H9 (cell line): ENCODE measurements around the gene TNRC6A. TPM values are rescaled to one million over a fixed set of nuclear protein-coding genes. Genes with fewer than 3 reads are reported as not detected.

Experiments
- DNase-seq: peaks from one replicate; pipeline ENCODE4 v3.0.0-alpha.2; 2017
- H2AFZ ChIP-seq: one replicate; pipeline ENCODE4 v1.6.1; 2013; ENCODE audit warnings: mild to moderate bottlenecking, low read length, control low read depth, moderate library complexity
- H2AK5ac ChIP-seq: 2 replicates; pipeline ENCODE4 v1.6.1; 2013; ENCODE audit warnings: low read length, control low read depth, mixed read lengths; ENCODE audit not compliant: insufficient read length
- H2BK120ac ChIP-seq: one replicate; pipeline ENCODE4 v1.6.1; 2013; ENCODE audit warnings: low read depth, mild to moderate bottlenecking, low read length, control low read depth, inconsistent platforms; ENCODE audit not compliant: poor library complexity, severe bottlenecking
- H2BK12ac ChIP-seq: 2 replicates; pipeline ENCODE4 v1.6.1; 2013; ENCODE audit warnings: low read length, control low read depth, mixed read lengths, low read depth; ENCODE audit not compliant: insufficient read length
- H2BK15ac ChIP-seq: 2 replicates; pipeline ENCODE4 v1.6.1; 2013; ENCODE audit warnings: low read depth, low read length, control low read depth
- H2BK20ac ChIP-seq: one replicate; pipeline ENCODE4 v1.6.1; 2013; ENCODE audit warnings: low read depth, mild to moderate bottlenecking, low read length, control low read depth, inconsistent platforms; ENCODE audit not compliant: poor library complexity, severe bottlenecking
- H2BK5ac ChIP-seq: 2 replicates; pipeline ENCODE4 v1.6.1; 2013; ENCODE audit warnings: low read length, control low read depth, mixed read lengths; ENCODE audit not compliant: insufficient read length
- H3K14ac ChIP-seq: 2 replicates; pipeline ENCODE4 v1.6.1; 2013; ENCODE audit warnings: low read length, control low read depth; ENCODE audit not compliant: insufficient read depth
- H3K18ac ChIP-seq: 2 replicates; pipeline ENCODE4 v1.6.1; 2013; ENCODE audit warnings: low read depth, mild to moderate bottlenecking, mixed read lengths, low read length, control low read depth; ENCODE audit not compliant: insufficient read length
- H3K23ac ChIP-seq: 2 replicates; pipeline ENCODE4 v1.6.1; 2013; ENCODE audit warnings: low read length, control low read depth, mixed read lengths, low read depth; ENCODE audit not compliant: insufficient read length
- H3K23me2 ChIP-seq: 2 replicates; pipeline ENCODE4 v1.6.1; 2013; ENCODE audit warnings: low read depth, mild to moderate bottlenecking, mixed read lengths, low read length, control low read depth; ENCODE audit not compliant: insufficient read length, poor library complexity, severe bottlenecking
- H3K27ac ChIP-seq: 2 replicates; pipeline ENCODE4 v1.5.1; 2013; ENCODE audit warnings: low read length, control low read depth, mixed read lengths, low read depth; ENCODE audit not compliant: insufficient read length
- H3K27me3 ChIP-seq: 2 replicates; pipeline ENCODE4 v1.6.1; 2013; ENCODE audit warnings: low read length, control low read depth, inconsistent platforms; ENCODE audit not compliant: insufficient read depth
- H3K4ac ChIP-seq: 2 replicates; pipeline ENCODE4 v1.6.1; 2013; ENCODE audit warnings: low read depth, mild to moderate bottlenecking, control low read depth, inconsistent platforms, low read length, moderate library complexity
- H3K4me1 ChIP-seq: 2 replicates; pipeline ENCODE4 v1.6.1; 2013; ENCODE audit warnings: low read length, control low read depth, inconsistent platforms; ENCODE audit not compliant: insufficient read depth
- H3K4me2 ChIP-seq: 2 replicates; pipeline ENCODE4 v1.6.1; 2013; ENCODE audit warnings: low read length, control low read depth, mixed read lengths; ENCODE audit not compliant: insufficient read length, insufficient read depth
- H3K56ac ChIP-seq: 2 replicates; pipeline ENCODE4 v1.6.1; 2013; ENCODE audit warnings: low read depth, mild to moderate bottlenecking, mixed read lengths, low read length, control low read depth; ENCODE audit not compliant: insufficient read length
- H3K79me1 ChIP-seq: 2 replicates; pipeline ENCODE4 v1.6.1; 2013; ENCODE audit warnings: low read depth, mild to moderate bottlenecking, moderate library complexity, low read length, control low read depth, inconsistent platforms; ENCODE audit not compliant: insufficient read depth, poor library complexity, severe bottlenecking
- H3K79me2 ChIP-seq: 2 replicates; pipeline ENCODE4 v1.6.1; 2013; ENCODE audit warnings: low read length, control low read depth, inconsistent platforms; ENCODE audit not compliant: insufficient read depth
- H3K9ac ChIP-seq: 2 replicates; pipeline ENCODE4 v1.6.1; 2013; ENCODE audit warnings: low read length, control low read depth, mixed read lengths; ENCODE audit not compliant: insufficient read length; ENCODE audit errors: extremely low read depth
- H3K9me3 ChIP-seq: one replicate; pipeline ENCODE4 v1.6.1; 2013; ENCODE audit warnings: low read depth, low read length, inconsistent platforms; ENCODE audit not compliant: control insufficient read depth
- H3T11ph ChIP-seq: one replicate; pipeline ENCODE4 v1.6.1; 2013; ENCODE audit warnings: mild to moderate bottlenecking, low read length, control low read depth, inconsistent platforms
- H4K20me1 ChIP-seq: one replicate; pipeline ENCODE4 v1.6.1; 2013; ENCODE audit not compliant: control insufficient read depth, insufficient read length, insufficient read depth
- H4K5ac ChIP-seq: 2 replicates; pipeline ENCODE4 v1.6.1; 2013; ENCODE audit warnings: low read depth, mild to moderate bottlenecking, mixed read lengths, low read length, control low read depth; ENCODE audit not compliant: insufficient read length
- H4K8ac ChIP-seq: replicated peaks from 2 replicates; pipeline ENCODE4 v1.6.1; 2013; ENCODE audit warnings: low read length, control low read depth, mixed read lengths, low read depth; ENCODE audit not compliant: insufficient read length
- H4K91ac ChIP-seq: 2 replicates; pipeline ENCODE4 v1.6.1; 2013; ENCODE audit warnings: low read depth, mild to moderate bottlenecking, moderate library complexity, mixed read lengths, low read length, control low read depth; ENCODE audit not compliant: insufficient read length
- H3K27ac Mint-ChIP-seq, 3 experiments: 2 replicates in 2 of 3; 3 replicates in 1 of 3; pipeline ENCODE4 v1.8.0; 2020 to 2021; ENCODE audit warnings: mixed read lengths in 3 of 3, mild to moderate bottlenecking in 1 of 3, moderate library complexity in 1 of 3
- H3K27me3 Mint-ChIP-seq: 2 replicates; pipeline ENCODE4 v1.8.0; 2021; ENCODE audit warnings: low read depth, mild to moderate bottlenecking, moderate library complexity, mixed read lengths
- H3K36me3 Mint-ChIP-seq, 3 experiments: 2 replicates in 2 of 3; 3 replicates in 1 of 3; pipeline ENCODE4 v1.8.0; 2020 to 2021; ENCODE audit warnings: low read depth in 3 of 3, mixed read lengths in 3 of 3; ENCODE audit not compliant: insufficient read depth in 1 of 3
- H3K4me1 Mint-ChIP-seq, 2 experiments: 2 replicates each; pipeline ENCODE4 v1.8.0; 2020; ENCODE audit warnings: mixed read lengths in 2 of 2
- H3K4me3 Mint-ChIP-seq, 2 experiments: 2 replicates in 1 of 2; 3 replicates in 1 of 2; pipeline ENCODE4 v1.8.0; 2020 to 2021; ENCODE audit warnings: mild to moderate bottlenecking in 2 of 2, mixed read lengths in 2 of 2, moderate library complexity in 1 of 2
- H3K9me3 Mint-ChIP-seq, 2 experiments: 2 replicates in 1 of 2; 3 replicates in 1 of 2; pipeline ENCODE4 v1.8.0; 2020; ENCODE audit warnings: mild to moderate bottlenecking in 2 of 2, mixed read lengths in 2 of 2, moderate library complexity in 1 of 2
- CTCF ChIP-seq: fragments of 200-600 bp; sonication (generic); conservative IDR thresholded peaks from 3 replicates; pipeline ENCODE4 v1.8.0; 2021; ENCODE audit warnings: antibody characterized with exemption, mild to moderate bottlenecking
- WGBS: extraction: QIAGEN DNeasy Blood & Tissue Kit; methylation state at CpG from one replicate; pipeline ENCODE4 v1.1.7; 2013; ENCODE audit warnings: missing lambda C conversion rate, low lambda C conversion rate, mixed read lengths; ENCODE audit not compliant: insufficient read length; ENCODE audit errors: extremely low coverage; 5-methylcytosine and 5-hydroxymethylcytosine counted together
- total RNA-seq: library from RNA; stranded (reverse); gene quantifications from 2 replicates; pipeline ENCODE4 v1.2.1, GENCODE V29; 2021

The TNRC6A gene
- total RNA-seq, 1 experiment from 2014 or later = 114 TPM

- Histone ChIP-seq H2BK5ac (no peak overlapping the region), H3K27ac (no peak overlapping the region), H2BK15ac (no peak overlapping the region), H3K9me3 (no peaks in the 10 kb centered on the region), H3K4me2 (no peak overlapping the region), H3K27me3 (no peaks in the 10 kb centered on the region), H3K56ac (no peak overlapping the region), H2AK5ac (no peak overlapping the region), H3K14ac (no peak overlapping the region), H3K4ac (no peak overlapping the region), H3K79me1 (no peaks in the 10 kb centered on the region), H4K5ac (no peak overlapping the region), H2AFZ (no peak overlapping the region), H4K20me1 (no peaks in the 10 kb centered on the region), H3K4me1 (no peaks in the 10 kb centered on the region), H3K23ac (no peak overlapping the region), H4K8ac (no peak overlapping the region), H3K9ac (no peak overlapping the region), H2BK120ac (no peak overlapping the region), H4K91ac (no peak overlapping the region), H3K23me2 (no peaks in the 10 kb centered on the region), H2BK12ac (no peak overlapping the region), H3T11ph (no peak overlapping the region), H2BK20ac (no peak overlapping the region), H3K18ac (no peak overlapping the region), H3K79me2 (no peaks in the 10 kb centered on the region)
- H3K9me3 Mint-ChIP-seq = no peaks in the 10 kb centered on the region
- DNase-seq = no peak
- H3K27me3 Mint-ChIP-seq = no peaks in the 10 kb centered on the region; the same call in 1 of the 2 replicates
- H3K4me3 Mint-ChIP-seq = no peak overlapping the region
- no CpG with 5 or more reads among the region's 5 CpGs for WGBS
- TF ChIP-seq CTCF = no peak
- no peaks in the 10 kb centered on the region for H3K36me3 Mint-ChIP-seq
- no peak overlapping the region for H3K27ac Mint-ChIP-seq
- H3K4me1 Mint-ChIP-seq = peaks cover 5 to 9% of the 10 kb centered on the region in 2 experiments
Measured at GRCh38 chr16:24698308-24698707, 31.1 kb upstream of the TNRC6A start.
